Measurements from ENCODE around the gene ARHGAP19. TPM values are rescaled to one million over a fixed set of nuclear protein-coding genes. Genes with fewer than 3 reads are reported as not detected.

Gene ARHGAP19
- total RNA-seq, 1 donor from 2014 or later, result 15.4 TPM

GRCh38 chr10:97203220-97203619 is 89.2 kb downstream of the ARHGAP19 start:
- no peak overlapping the region for H3K27ac ChIP-seq
- DNase-seq (no peak), ATAC-seq (no peak)
- no peak for TF ChIP-seq CTCF (IDR thresholded peaks at IDR 0.05)
- H3K27me3 ChIP-seq (ENCODE audit: low read depth), result no peaks in the 10 kb centered on the region
- no peak overlapping the region for H3K4me3 ChIP-seq
- H3K4me1 ChIP-seq, result no peaks in the 10 kb centered on the region
- intact Hi-C loops (cut with DNase I), result no loop called here
- no peaks in the 10 kb centered on the region for H3K36me3 ChIP-seq
- no peaks in the 10 kb centered on the region for H3K9me3 ChIP-seq

- Histone ChIP-seq H3K9me3 (no peaks in the 10 kb centered on the region), H3K36me3 (no peaks in the 10 kb centered on the region), H3K4me1 (peaks cover 9% of the 10 kb centered on the region), H3K27ac (no peak overlapping the region), H3K4me3 (no peak overlapping the region), H3K27me3 (ENCODE audit: low read depth) (peaks cover 11% of the 10 kb centered on the region)
- intact Hi-C loops (cut with DNase I), result no loop called here
- ATAC-seq (no peak), DNase-seq (no peak)
- no peak for TF ChIP-seq CTCF (IDR thresholded peaks at IDR 0.05)
Measured at GRCh38 chr10:97200616-97201015, 91.8 kb downstream of the ARHGAP19 start.

GRCh38 chr10:97199152-97199551 is 93.3 kb downstream of the ARHGAP19 start:
- Histone ChIP-seq H3K36me3 (no peaks in the 10 kb centered on the region), H3K4me3 (no peak overlapping the region), H3K4me1 (peaks cover 9% of the 10 kb centered on the region), H3K27me3 (ENCODE audit: low read depth) (peaks cover 22% of the 10 kb centered on the region), H3K9me3 (no peaks in the 10 kb centered on the region), H3K27ac (no peak overlapping the region)
- intact Hi-C loops (cut with DNase I), result loop anchor here (10.0 kb wide), 1 partner anchor 124 kb away; no protein-coding TSS in a partner anchor
- DNase-seq, result no peak
- TF ChIP-seq CTCF (IDR thresholded peaks at IDR 0.05), result no peak
- no peak for ATAC-seq

- Histone ChIP-seq H3K9me3 (no peaks in the 10 kb centered on the region), H3K27me3 (ENCODE audit: low read depth) (peaks cover 32% of the 10 kb centered on the region), H3K36me3 (no peaks in the 10 kb centered on the region), H3K27ac (no peak overlapping the region), H3K4me1 (peaks cover 9% of the 10 kb centered on the region), H3K4me3 (no peak overlapping the region)
- TF ChIP-seq CTCF (IDR thresholded peaks at IDR 0.05), result no peak
- DNase-seq, result no peak
- intact Hi-C loops (cut with DNase I), result loop anchor here (10.0 kb wide), 1 partner anchor 122 kb away; no protein-coding TSS in a partner anchor
- no peak for ATAC-seq
Measured at GRCh38 chr10:97197030-97197500, 95.4 kb downstream of the ARHGAP19 start.

GRCh38 chr10:97196223-97197029 is 96.0 kb downstream of the ARHGAP19 start:
- Histone ChIP-seq H3K4me3 (peak overlapping the region; percentile 59), H3K9me3 (no peaks in the 10 kb centered on the region), H3K27me3 (ENCODE audit: low read depth) (peaks cover 32% of the 10 kb centered on the region), H3K36me3 (no peaks in the 10 kb centered on the region), H3K27ac (no peak overlapping the region), H3K4me1 (peaks cover 9% of the 10 kb centered on the region)
- intact Hi-C loops (cut with DNase I), result loop anchor here (10.0 kb wide), 1 partner anchor 122 kb away; no protein-coding TSS in a partner anchor
- DNase-seq, result peak; percentile 56
- ATAC-seq, result peak; percentile 85 to 88
- peak; percentile 72 for TF ChIP-seq CTCF (IDR thresholded peaks at IDR 0.05)
